Pancreas (tissue), 10 donors: ENCODE measurements around the gene ATG2A. TPM values are rescaled to one million over a fixed set of nuclear protein-coding genes. Genes with fewer than 3 reads are reported as not detected.

Experiments
- ATAC-seq, 4 donors: fragments of 200-7000 bp; cut with Tn5 transposase; one replicate each; pipeline versions ENCODE4 v1.8.0 to v1.9.1; 2020; ENCODE audit warnings: mild to moderate bottlenecking in 4 of 4, moderate library complexity in 4 of 4
- DNase-seq, 6 donors: peaks; one replicate each; pipeline ENCODE4 v3.0.0-alpha.2; 2020
- FAIRE-seq: peaks from 2 replicates; lab custom pipeline; 2012; peaks lifted over from hg19 to GRCh38; lab: Jason Lieb, UNC
- H3K27ac ChIP-seq, 4 donors: fragments of 200-600 bp; sonication (generic); 1 replicate in 3 of 4; 2 replicates in 1 of 4; pipeline versions ENCODE4 v1.5.0 to v1.8.0; 2020
- H3K27me3 ChIP-seq, 4 donors: fragments of 200-600 bp; one replicate each; pipeline ENCODE4 v1.8.0; 2021
- H3K36me3 ChIP-seq, 3 donors: fragments of 200-600 bp; sonication (generic) in 1 of 3; one replicate each; pipeline versions ENCODE4 v1.5.0 to v1.8.0; 2020 to 2021
- H3K4me1 ChIP-seq, 3 donors: fragments of 200-600 bp; one replicate each; pipeline ENCODE4 v1.8.0; 2021
- H3K4me3 ChIP-seq, 4 donors: fragments of 200-600 bp; sonication (generic) in 2 of 4; one replicate each; pipeline versions ENCODE4 v1.5.0 to v1.8.0; 2020 to 2021
- H3K9me3 ChIP-seq, 4 donors: fragments of 200-600 bp; one replicate each; pipeline ENCODE4 v1.8.0; 2021
- CTCF ChIP-seq, 4 donors: fragments of 200-600 bp; sonication (generic) in 3 of 4; IDR thresholded peaks; one replicate each; pipeline versions ENCODE4 v1.5.0 to v1.8.0; 2021; ENCODE audit warnings: antibody characterized with exemption in 4 of 4
- WGBS, 2 donors: extraction: QIAGEN DNeasy Blood & Tissue Kit; methylation state at CpG; one replicate each; pipeline ENCODE4 v1.1.7; 2013; 5-methylcytosine and 5-hydroxymethylcytosine counted together
- intact Hi-C, 3 donors: fragments of 100-400 bp; cut with DNase I; formaldehyde crosslinking; loops; one replicate each; pipeline versions ENCODE4 v1.11.1 to v1.14.2; 2022
- polyA plus RNA-seq, 2 donors: library from polyadenylated mRNA; stranded (reverse); fragments of 200-250 nt; gene quantifications; one replicate each; pipeline ENCODE4 v1.2.3, GENCODE V29; 2013
- total RNA-seq, 6 donors: library from RNA; stranded (reverse); fragmentation: NEBNext Ultra II Directional in 4 of 6; extraction: Animal tissue kit (Norgen Biotek cat#: 25700) in 4 of 6; gene quantifications; one replicate each; pipeline versions ENCODE4 v1.2.1 to v1.2.4, GENCODE V29; 2021 to 2023
- donor health status: healthy with polysubstance abuse.
- donor health status: DM: no; HTN: no; CAD: no; lungs with moderate emphysema.
- donor health status: DM: no; HTN: no; CAD: no.
- donor health status: control.
- donor health status: control.
- donor health status: Bipolar disorder and iron deficiency.
- donor health status: DM: yes; HTN: yes; CAD: no.
- donor health status: DM: no; HTN: no; CAD: no.
- donor health status: DM: no; HTN: no; CAD: no.
- donor health status: DM: yes; HTN: yes; CAD: no.

ATG2A gene
- total and polyA plus RNA-seq, 8 donors: 13.3 to 34.1 (median 17.1) TPM

GRCh38 chr11:64898541-64898940, 18.5 kb downstream of the ATG2A start:
- TF ChIP-seq CTCF (IDR thresholded peaks at IDR 0.05): no peak
- DNase-seq (peak in 2 of 6 donors; percentile 23 to 74), FAIRE-seq (no peak), ATAC-seq (no peak)
- peaks cover 5 to 34% (median 17%) of the 10 kb centered on the region in 3 donors for H3K36me3 ChIP-seq
- H3K27me3 ChIP-seq: no peaks in the 10 kb centered on the region
- H3K27ac ChIP-seq: no peak overlapping the region
- intact Hi-C loops: loop anchor here in 2 of 3 donors (5.0 to 10.0 kb wide), 3 partner anchors 51 to 114 kb away; no protein-coding TSS in a partner anchor
- H3K9me3 ChIP-seq: no peaks in the 10 kb centered on the region
- H3K4me1 ChIP-seq: peaks cover 6 to 8% (median 7%) of the 10 kb centered on the region in 3 donors
- no peak overlapping the region for H3K4me3 ChIP-seq
- WGBS, 2 donors: 94 to 95% methylated on average over 19 of the region's 19 CpGs

GRCh38 chr11:64898076-64898445, 18.9 kb downstream of the ATG2A start:
- no peak for TF ChIP-seq CTCF (IDR thresholded peaks at IDR 0.05)
- no peak for FAIRE-seq
- intact Hi-C loops: loop anchor here in 2 of 3 donors (5.0 to 10.0 kb wide), 3 partner anchors 51 to 113 kb away; no protein-coding TSS in a partner anchor
- Histone ChIP-seq H3K36me3 (peaks cover 5 to 29% (median 12%) of the 10 kb centered on the region in 3 donors), H3K4me3 (no peak overlapping the region), H3K9me3 (no peaks in the 10 kb centered on the region), H3K4me1 (peaks cover 8 to 10% (median 9%) of the 10 kb centered on the region in 3 donors), H3K27ac (no peak overlapping the region), H3K27me3 (no peaks in the 10 kb centered on the region)
- WGBS, 2 donors: 93 to 96% methylated on average over 9 of the region's 9 CpGs
- ATAC-seq: no peak
- peak in 2 of 6 donors; percentile 30 to 41 for DNase-seq

- no peaks in the 10 kb centered on the region for H3K27me3 ChIP-seq
- peaks cover 8 to 10% (median 9%) of the 10 kb centered on the region in 3 donors for H3K4me1 ChIP-seq
- no peak overlapping the region for H3K27ac ChIP-seq
- WGBS, 2 donors: 92 to 93% methylated on average over 19 of the region's 19 CpGs
- no peaks in the 10 kb centered on the region for H3K9me3 ChIP-seq
- no peak for TF ChIP-seq CTCF (IDR thresholded peaks at IDR 0.05)
- intact Hi-C loops: loop anchor here in 2 of 3 donors (5.0 to 10.0 kb wide), 3 partner anchors 50 to 113 kb away; no protein-coding TSS in a partner anchor
- DNase-seq (peak in 2 of 6 donors; percentile 29 to 77), FAIRE-seq (no peak), ATAC-seq (no peak)
- no peak overlapping the region for H3K4me3 ChIP-seq
- H3K36me3 ChIP-seq: peaks cover 5 to 24% (median 10%) of the 10 kb centered on the region in 3 donors
These were observed 19.5 kb downstream of the ATG2A start for GRCh38 chr11:64897381-64898075.

GRCh38 chr11:64896448-64897022, 20.5 kb downstream of the ATG2A start:
- ATAC-seq (no peak), DNase-seq (peak in 2 of 6 donors; percentile 28 to 47), FAIRE-seq (no peak)
- TF ChIP-seq CTCF (IDR thresholded peaks at IDR 0.05): no peak
- Histone ChIP-seq H3K27ac (no peak overlapping the region), H3K27me3 (no peaks in the 10 kb centered on the region), H3K9me3 (no peaks in the 10 kb centered on the region), H3K4me3 (no peak overlapping the region), H3K36me3 (peaks cover 5 to 14% (median 7%) of the 10 kb centered on the region in 3 donors), H3K4me1 (peaks cover 8 to 10% (median 9%) of the 10 kb centered on the region in 3 donors)
- WGBS, 2 donors: 90 to 93% methylated on average over 14 of the region's 14 CpGs
- intact Hi-C loops: loop anchor here in 2 of 3 donors (5.0 to 10.0 kb wide), 3 partner anchors 49 to 112 kb away; no protein-coding TSS in a partner anchor
